ENCODE results near the gene GMDS.

GMDS gene

GRCh38 chr6:1605004-1605892 lies 640.2 kb downstream of the GMDS start:
- peak overlapping the region in 1 of 2 donors; percentile 52 for H3K4me3 ChIP-seq (replicated peaks in 1 of 2; ENCODE audit: low read depth in 2 of 2, low read length in 2 of 2)
- DNase-seq (ENCODE audit: low read depth in 2 of 2): no peak
- TF ChIP-seq CTCF (IDR thresholded peaks at IDR 0.05; ENCODE audit: low read depth, low read length): no peak

- peak overlapping the region; percentile 34 to 52 for H3K4me3 ChIP-seq (replicated peaks in 1 of 2; ENCODE audit: low read depth in 2 of 2, low read length in 2 of 2)
- peak; percentile 46 for TF ChIP-seq CTCF (IDR thresholded peaks at IDR 0.05; ENCODE audit: low read depth, low read length)
- DNase-seq (ENCODE audit: low read depth in 2 of 2): peak; percentile 49 to 52
These were observed 641.0 kb downstream of the GMDS start for GRCh38 chr6:1604158-1605003.

- DNase-seq (ENCODE audit: low read depth in 2 of 2): no peak
- TF ChIP-seq CTCF (IDR thresholded peaks at IDR 0.05; ENCODE audit: low read depth, low read length): no peak
- H3K4me3 ChIP-seq (replicated peaks in 1 of 2; ENCODE audit: low read depth in 2 of 2, low read length in 2 of 2): no peak overlapping the region
These were observed 641.7 kb downstream of the GMDS start for GRCh38 chr6:1603708-1604107.

GRCh38 chr6:1602049-1602713 lies 643.2 kb downstream of the GMDS start:
- TF ChIP-seq CTCF (IDR thresholded peaks at IDR 0.05; ENCODE audit: low read depth, low read length): no peak
- DNase-seq (ENCODE audit: low read depth in 2 of 2): no peak
- H3K4me3 ChIP-seq (replicated peaks in 1 of 2; ENCODE audit: low read depth in 2 of 2, low read length in 2 of 2): no peak overlapping the region

GRCh38 chr6:1601158-1602048 lies 644.0 kb downstream of the GMDS start:
- no peak for DNase-seq (ENCODE audit: low read depth in 2 of 2)
- no peak for TF ChIP-seq CTCF (IDR thresholded peaks at IDR 0.05; ENCODE audit: low read depth, low read length)
- H3K4me3 ChIP-seq (replicated peaks in 1 of 2; ENCODE audit: low read depth in 2 of 2, low read length in 2 of 2): no peak overlapping the region

GRCh38 chr6:1600764-1601157 lies 644.6 kb downstream of the GMDS start:
- no peak for TF ChIP-seq CTCF (IDR thresholded peaks at IDR 0.05; ENCODE audit: low read depth, low read length)
- no peak overlapping the region for H3K4me3 ChIP-seq (replicated peaks in 1 of 2; ENCODE audit: low read depth in 2 of 2, low read length in 2 of 2)
- DNase-seq (ENCODE audit: low read depth in 2 of 2): no peak
